HG02970 (cell line): Measurements from ENCODE around the gene FBN3.

ENCODE experiments used
- ATAC-seq: cut with Tn5 transposase; IDR thresholded peaks from one replicate; pipeline ENCODE4 v1.9.1; 2021; ENCODE audit warnings: mild to moderate bottlenecking, moderate library complexity, moderate number of reproducible peaks; ENCODE audit not compliant: unreplicated experiment, low FRiP score

Gene FBN3

DNA sequence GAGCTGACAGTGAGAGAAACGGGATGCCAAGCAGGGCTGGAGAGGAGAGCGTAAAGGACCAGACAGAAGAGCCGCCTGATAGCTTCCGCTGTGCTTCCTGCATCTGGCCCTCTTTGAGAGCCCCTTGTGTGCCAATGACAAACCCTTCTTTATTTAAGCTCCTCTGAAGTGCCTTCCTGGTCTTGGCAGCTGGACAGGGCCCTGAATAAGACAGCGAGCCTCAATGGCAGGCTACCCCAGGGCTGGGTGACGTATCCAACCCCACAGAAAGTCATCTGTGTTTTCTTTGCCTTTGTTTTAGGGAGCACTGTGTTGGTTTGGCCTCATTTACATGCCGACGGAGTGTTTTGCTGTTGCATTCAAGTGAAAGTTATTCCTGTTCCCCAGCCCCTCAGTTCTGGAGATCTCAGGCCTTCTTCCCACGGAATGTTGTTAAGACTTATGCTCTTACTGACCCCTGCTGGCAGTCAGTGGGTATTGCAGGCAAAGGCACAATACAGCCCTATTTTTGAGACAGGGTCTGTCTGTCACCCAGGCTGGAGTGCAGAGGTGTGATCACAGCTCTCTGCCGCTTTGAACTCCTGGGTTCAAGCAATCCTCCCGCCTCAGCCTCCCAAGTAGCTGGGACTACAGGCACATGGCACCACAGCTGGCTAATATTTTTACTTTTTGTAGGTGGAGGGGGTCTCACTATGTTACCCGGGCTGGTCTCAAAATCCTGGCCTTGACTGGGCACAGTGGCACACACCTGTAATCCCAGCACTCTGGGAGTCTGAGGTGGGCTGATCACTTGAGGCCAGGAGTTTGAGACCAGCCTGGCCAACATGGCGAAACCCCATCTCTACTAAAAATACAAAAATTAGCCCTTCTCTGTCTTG is 80.1 kb downstream of the FBN3 start:
- ATAC-seq, result no peak

DNA sequence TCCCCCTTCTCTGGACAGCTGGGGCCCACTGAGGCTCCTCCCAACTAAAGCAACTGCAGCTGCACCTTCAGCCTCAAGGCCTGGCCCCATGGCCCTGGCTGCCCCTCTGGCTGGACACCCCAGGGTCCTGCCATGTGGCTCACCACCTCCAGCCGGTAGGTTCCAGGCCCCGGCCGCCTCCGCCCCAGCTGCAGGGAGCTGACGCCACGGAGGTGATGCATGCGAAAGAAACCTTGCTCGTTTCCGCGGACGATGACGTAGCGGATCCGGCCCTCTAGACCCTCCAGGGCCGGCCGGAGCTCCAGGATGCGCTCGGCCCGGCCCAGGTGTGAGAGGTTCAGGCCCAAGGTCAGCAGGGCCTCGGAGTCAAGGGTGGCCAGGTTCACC is 83.5 kb downstream of the FBN3 start:
- ATAC-seq, result no peak

DNA sequence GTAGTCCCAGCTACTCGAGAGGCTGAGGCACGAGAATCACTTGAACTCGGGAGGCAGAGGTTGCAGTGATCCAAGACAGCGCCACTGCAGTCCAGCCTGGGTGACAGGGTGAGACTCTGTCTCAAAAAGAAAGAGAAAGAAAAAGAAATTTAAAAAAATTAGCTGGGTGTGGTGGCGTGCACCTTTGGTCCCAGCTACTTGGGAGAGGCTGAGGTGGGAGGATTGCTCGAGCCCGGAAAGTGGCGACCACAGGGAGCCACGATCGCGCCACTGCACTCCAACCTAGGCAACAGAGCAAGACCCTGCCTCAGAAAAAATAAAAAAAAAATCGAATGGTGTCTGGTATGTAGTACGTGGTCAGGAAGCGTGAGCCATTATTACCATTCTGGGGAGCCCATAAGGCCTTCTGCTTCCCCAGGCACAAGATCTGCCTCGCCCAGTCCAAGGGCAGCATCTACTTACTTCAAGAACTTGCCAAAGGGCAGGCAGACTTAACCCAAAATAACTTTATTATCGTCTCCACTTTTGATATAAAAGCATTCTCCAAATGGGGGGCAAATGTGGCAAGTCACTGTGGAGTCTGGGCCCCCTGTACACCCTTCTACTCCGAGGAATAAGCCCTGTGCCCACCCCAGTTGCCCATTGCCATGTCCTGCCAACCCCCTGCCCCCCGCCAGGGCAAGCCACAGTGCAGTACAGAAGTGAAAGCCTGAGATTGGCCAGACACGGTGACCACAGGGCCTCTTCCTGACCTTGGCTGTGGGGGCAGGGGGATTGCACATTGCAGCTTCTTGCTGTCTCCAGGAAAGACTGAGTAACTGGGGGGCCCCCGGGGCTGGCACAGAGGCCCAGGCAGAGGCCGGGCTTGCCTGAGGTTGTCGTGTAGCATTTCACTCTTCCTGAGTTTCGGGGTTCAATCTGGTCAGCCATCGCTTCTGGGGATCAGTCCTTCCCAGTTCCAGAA is 84.2 kb downstream of the FBN3 start:
- no peak for ATAC-seq

DNA sequence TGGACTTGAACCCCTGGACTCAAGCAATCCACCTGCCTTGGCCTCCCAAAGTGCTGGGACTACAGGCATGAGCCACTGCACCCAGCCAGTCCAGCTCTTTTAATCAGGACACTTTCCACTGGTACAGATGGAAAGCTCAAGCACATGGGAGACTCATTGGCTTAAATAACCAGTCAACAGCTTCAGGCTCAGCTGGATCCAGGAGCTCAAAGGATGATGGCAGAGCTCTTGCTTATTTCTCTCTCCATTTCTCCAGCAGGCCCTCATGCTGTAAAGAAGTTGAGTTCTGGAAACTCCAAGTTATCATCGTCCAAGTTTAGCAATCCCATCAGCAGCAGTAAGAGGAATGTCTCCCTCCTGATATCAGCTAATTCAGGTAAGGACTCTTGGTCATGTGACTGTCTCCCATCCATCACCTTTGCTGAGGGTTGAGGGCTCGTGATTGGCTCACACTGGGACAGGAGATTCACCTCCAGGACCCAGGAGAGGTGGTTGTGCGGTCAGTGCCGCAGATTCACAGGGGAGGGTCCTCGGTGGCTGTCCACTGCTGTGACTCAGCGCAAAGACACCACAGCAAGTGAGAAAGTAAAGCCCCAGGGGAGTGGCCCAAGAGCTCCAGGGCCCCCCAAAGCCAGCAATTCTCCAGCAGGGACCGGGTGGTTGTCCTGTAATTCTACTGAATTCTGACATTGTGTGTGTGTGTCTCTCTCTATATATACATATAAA is 91.7 kb downstream of the FBN3 start:
- ATAC-seq, result no peak

DNA sequence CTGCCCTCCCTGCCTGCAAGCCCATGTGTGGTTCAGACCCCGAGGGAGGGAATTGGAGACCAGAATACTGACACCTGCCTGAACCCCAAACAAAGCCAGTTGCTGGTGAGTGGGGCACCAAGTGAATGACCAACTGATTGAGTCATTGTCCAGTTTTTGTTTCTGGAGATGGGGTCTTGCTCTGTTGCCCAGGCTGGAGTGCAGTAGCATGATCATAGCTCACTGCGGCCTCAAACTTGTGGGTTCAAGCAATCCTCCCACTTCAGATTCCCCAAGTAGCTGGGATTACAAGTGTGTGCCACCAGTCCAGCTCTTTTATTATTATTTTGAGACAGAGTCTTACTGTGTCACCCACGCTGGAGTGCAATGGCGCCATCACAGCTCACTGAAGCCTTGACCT is 92.9 kb downstream of the FBN3 start:
- no peak for ATAC-seq

DNA sequence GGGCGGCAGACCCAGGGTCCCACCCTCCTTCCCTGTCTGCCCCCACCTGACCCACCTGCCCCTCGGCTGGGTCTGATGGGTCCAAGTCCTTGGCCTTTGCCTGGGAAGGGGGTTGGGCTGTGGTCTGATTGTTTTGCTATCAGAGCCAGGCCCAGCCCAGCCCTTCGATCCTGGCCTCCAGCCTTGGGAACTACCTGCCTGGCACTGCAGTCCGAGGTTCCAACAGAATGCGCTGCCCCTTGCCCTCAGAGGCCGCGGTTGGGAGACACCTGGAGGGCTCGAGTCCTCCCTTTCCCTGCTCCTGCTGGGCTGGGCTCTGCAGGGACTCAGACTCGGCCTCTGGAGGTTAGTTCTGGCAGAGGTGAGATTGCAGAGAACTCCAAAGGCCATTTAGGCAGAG is 95.2 kb downstream of the FBN3 start:
- no peak for ATAC-seq

DNA sequence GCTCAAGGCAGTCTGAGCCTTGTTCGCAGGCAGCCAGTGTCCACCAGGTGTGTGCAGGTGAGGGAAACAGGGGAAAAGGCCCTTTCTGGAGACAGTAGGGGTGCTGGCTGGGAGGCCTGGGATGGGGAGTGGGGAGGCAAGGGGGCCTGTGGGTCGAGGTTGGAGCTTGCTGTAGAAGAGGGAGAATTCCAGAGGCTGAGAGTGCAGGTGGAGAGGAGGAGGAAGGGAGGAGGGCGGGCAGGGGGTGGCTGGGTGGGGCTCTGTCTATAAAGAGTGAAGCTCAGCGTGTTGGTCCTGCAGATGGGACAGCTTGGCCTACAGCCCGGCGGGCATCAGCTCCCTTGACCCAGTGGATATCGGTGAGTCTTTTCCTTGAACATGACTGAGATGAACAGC is 96.9 kb downstream of the FBN3 start, which contains the start of gene CCL25:
Gene CCL25 (plus strand): TSS at position 297 of the 396 bp plus-strand sequence. CDS start 290 bp downstream, outside the sequence.
- no peak for ATAC-seq

DNA sequence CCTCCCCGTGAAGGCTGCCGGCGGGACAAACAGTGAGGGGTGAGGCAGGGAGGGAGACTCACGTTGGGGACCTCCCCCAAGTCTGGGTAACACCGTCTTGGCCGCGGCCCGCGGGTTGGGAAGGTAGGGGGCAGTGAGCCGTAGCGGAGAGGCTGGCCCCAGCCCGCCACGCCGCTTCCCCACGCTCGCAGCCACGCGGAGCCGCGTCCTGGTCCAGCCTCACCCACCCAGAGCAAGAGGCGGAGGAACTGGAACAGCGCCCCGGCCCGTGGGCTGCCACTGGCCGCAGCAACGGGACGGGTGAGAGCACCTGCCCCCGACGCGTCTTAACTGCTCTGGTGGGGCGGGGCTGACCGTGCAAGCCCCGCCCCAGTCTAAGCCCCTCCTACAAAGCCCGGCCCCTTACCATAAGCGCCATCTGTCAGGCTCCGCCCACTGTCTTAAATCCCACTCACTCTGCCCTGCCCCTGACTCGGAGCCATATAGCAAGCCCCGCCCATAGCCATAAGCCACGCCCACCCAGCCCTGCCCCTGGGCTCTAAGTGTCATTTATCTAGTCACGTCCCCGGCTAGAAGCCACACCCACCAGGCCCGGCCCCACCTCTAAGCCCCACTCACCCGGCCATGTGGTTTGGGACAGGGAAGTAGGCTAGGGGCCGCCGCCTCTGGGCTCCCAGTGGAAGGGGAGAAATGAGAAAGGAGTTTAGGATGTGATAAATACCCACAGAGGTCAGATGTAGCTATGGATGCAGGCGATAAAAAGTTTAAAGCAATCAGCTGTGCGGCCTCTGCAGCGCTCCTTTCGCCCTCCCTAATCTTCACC is 98.9 kb downstream of the FBN3 start:
- ATAC-seq, result peak; percentile 85

DNA sequence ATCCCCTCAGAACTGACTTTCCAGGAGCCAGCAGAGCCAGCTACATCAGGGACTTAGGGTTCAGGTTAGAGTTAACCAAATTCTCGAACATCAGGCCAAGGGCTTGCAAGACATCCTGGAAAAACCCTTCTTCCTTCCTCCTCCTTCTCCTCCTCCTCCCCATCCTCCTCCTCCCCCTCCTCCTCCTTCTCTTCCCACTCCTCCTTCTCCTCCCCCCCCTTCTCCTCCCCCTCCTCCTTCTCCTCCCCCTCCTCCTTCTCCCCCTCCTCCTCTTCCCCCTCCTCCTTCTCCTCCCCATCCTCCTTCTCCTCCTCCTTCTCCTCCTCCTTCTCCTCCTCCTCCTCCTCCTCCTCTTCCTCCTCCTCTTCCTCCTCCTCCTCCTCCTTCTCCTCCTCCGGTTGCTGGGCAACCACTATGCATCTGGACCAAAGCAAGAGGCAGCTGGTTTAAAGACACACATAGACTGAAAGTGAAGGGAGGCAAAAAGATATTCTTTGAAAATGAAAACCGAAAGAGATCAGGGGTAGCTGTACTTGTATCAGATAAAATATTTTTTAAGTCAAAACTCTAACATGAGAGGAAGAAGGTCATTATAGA is 102.7 kb downstream of the FBN3 start:
- ATAC-seq, result no peak

DNA sequence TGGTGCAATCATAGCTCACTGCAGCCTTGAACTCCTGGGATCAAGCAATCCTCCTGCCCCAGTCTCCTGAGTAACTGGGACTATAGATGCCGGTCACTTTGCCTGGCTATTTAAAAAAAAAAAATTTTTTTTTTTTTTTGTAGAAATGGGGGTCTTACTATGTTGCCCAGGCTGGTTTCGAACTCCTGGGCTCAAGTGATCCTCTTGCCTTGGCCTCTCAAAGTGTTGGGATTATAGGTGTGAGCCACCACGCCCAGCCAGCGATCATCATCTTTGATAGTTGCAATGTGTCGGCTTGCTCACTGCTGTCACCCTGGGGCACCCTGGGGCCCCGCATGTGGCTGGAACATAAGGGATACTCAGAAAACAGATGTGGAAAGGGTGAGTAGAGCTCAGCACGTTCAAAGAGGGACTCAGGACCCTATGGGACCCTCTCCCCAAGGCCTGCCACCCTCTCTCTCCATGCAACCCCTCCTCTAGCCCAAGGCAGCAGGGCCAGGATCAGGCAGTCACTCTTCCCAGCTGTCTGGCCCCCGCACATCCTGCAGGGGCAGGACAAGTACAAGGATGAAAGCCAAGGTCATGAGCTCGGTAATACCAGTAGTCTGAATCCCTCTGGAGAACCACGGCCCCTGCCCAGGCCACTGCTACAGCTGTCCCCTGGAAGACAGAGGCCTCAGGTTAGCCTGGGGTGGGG is 103.4 kb downstream of the FBN3 start:
- no peak for ATAC-seq

DNA sequence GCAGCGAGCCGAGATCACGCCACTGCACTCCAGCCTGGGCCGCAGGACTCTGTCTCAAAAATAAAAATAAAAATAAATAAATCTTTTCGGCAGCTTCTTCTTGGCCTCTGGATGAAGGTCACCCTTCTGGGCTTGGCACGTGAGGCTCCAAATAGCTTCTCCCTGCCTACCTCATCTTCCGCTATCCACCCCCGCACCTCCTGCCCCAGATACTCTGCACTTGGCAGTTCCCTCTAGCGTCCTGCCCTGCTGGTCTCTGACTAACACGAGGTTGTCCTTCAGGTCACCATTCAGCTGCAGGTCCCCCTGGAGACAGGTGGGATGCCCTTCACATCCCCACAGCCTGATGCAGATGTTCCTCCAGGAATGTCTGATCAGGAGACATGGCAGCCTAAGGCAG is 105.4 kb downstream of the FBN3 start:
- ATAC-seq, result no peak

DNA sequence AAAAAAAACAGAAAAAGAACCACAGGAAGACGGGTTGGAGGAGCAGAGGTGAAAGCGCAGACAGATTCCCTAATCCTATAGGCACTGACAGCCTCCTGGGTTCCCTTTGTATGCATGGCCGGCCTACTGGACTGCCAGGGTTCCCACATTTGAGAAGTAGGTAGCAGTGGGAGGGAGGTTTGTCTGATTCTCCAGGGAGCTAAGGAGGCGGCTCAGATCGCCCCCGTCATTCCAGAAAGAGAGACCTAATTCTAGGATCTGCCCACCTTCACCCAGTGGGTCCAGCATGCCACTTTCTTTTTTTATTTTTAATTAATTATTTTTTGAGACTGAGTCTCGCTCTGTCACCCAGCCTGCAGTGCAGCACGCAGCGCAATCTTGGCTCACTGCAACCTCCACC is 106.5 kb downstream of the FBN3 start:
- ATAC-seq, result no peak

DNA sequence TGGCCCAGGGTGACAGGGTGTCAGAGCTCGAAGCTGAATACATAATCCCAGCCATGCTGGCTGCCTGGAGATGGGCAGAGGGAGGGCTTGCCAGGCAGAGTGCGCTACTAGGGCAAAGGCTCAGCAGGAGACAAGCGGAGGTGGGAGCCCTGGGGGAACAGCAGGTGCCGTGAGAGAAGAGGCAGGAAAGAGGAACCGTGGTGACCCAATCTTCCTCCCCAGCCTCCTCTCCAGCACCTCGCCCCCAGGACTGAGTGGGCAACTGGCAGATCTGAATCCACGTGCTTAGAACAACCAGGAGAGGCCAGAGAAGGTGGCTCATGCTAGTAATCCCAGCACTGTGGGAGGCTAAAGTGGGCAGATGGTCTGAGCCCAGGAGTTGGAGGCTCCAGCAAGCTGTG is 107.9 kb downstream of the FBN3 start:
- no peak for ATAC-seq

DNA sequence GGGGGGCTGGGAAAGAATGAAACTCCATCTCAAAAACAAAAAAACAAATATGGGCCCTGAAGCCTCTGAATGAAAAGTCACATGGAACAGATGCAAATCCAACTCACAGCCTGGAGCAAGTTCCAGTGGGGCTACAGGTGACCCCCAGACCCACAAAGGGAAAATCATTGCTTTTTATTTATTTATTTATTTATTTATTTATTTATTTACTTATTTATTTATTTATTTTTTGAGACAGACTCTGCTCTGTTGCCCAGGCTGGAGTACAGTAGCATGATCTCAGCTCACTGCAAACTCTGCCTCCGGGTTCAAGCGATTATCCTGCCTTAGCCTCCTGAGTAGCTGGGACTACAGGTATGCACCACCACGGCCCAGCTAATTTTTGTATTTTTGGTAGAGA is 110.2 kb downstream of the FBN3 start:
- no peak for ATAC-seq

DNA sequence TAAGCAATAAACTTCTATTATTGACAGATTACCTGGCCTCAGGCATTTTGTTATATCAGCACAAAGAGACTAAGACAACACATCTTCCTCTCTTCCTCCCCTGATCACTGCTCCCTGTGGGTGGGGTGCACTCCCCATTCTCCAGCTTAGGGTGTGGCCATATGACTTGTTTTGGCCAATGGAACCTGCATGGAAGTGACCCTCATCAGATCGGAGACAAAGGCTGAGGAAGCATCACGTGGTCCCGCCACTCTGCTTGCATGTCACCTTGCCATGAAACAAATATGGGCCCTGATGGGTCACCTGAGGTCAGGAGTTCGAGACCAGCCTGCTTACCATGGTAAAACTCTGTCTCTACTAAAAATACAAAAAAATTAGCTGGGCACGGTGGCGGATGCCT is 110.6 kb downstream of the FBN3 start:
- no peak for ATAC-seq

DNA sequence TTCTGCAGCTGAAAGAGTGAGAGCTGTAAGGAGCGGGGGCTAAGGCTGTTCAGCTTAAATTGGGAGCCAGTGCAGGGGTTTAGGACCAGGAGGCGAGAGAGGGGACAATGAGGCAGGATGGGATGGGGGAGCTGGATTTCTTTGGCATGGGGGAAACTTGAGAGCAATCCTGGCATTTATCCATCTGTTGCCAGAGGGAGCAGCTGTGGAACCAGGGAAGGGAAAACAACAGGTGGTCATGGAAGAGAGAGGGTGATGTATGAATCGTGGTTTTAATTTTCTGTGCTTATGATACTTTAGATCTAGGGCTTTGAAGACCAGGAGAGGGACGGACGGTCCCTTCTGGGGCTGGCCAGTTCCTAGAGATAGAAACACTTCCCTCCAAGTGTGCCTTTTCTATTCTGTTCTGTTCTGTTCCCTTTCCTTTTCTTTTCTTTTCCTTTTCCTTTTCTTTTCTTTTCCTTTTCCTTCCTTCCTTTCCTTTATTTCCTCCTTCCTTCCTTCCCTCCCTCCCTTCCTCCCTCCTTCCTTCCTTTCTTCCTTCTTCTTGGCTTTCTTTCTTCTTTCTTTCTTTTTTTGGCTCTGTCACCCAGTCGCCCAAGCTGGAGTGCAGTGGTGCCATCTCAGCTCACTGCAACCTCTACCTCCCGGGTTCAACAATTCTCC is 112.8 kb downstream of the FBN3 start:
- ATAC-seq, result no peak

DNA sequence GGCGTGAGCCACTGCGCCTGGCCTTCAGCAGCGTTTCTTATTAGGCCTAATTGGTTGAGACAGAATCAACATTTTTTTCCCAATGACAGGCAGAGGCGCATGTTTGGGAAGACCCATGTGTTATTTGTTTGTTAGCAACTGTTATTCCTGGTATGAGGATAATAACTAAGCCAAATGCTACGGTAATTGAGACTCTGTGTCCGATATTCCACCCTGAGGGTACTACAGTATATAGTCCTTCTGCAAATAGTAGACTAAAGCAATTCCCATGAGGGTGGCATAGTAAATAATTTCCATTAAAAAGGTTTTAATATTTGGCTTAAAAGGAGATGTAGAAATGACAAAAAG is 115.2 kb downstream of the FBN3 start:
- no peak for ATAC-seq
